CD4-positive, alpha-beta T cell treated with Interleukin-10 for 1 hour (primary cell): ENCODE data around the gene INO80D.
"Not testable (repeated sequence)": the region's sequence is repeated elsewhere in the genome, so short reads cannot be mapped to it uniquely, and the experiment has no call there.

Experiments used
- DNase-seq: peaks from one replicate; pipeline ENCODE4 v3.0.0-alpha.2; 2020

INO80D gene

GRCh38 chr2:206085742-206086445 lies at the start of gene INO80D:
Gene INO80D (minus strand): TSS chr2:206086174. CDS start chr2:206063016, 23,158 bp downstream.
- DNase-seq: peak; percentile 88

DNA sequence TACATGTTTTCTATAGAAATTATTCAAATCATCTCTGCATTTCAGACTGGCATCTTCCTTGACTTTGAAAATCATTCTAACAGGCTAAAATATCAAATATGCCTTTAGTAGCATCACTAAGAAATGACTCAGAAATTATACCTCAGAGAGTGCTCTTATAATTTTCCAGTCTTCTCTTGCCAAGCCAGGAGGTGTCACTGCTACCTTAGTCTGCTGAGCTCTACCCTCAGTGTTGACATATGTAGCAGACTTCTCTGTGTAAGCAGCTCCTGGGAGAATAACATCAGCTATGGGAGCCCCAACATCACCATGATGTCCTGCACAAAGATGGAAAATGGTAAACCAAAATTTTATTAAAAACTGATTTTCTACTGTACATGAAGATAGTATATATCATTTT lies 41.7 kb upstream of the INO80D start:
- DNase-seq: no peak

DNA sequence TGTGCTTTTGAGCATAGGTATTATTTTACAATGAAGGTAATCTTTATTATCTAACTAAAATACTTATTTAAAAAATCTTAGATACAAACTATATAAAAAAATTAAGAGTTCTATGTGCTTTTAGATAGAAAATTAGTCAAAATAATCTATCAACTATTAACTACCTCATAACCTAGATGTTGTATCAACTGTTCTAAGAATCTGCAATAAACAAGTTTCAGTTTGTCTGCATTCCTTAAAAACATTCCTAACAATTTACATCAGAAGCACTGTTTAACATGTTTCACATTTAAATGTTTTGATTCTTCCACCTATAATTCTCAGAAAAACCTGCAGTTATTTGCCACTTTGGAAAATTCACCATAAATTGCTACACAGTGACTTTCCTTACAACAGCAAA lies 39.9 kb upstream of the INO80D start:
- DNase-seq: no peak

DNA sequence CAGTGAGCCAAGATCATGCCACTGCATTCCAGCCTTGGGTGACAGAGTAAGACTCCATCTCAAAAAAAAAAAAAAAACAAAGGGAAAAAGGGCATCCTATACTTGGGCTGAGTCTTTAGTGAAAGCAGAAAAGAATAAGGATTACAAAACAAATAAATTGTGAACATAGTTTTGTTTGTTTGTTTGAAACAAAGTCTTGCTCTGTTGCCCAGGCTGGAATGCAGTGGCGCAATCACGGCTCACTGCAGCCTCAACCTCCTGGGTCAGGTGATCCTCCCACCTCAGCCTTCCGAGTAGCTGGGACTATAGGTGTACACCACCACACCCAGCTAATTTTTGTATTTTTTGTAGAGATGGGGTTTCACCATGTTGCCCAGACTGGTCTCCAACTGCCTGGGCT lies 36.6 kb upstream of the INO80D start:
- not testable (repeated sequence) for DNase-seq

DNA sequence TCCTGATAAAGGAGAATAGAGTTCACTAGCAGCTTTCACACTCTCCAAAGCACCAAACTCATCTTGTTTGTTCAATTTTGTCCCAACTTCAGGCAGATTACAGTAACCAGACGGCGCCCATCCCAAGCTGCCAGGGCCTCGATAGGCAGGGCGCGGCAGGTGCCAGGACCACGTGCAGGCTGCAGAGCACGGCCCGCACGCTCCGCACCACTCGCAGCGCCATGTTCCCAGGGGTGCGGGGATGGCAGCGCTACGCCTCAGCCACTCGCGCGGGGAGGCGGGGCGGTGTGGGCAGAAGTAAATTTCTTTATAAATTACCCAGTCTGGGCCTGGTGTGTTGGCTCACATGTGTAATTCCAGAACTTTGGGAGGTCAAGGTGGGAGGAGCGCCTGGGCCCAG lies 30.3 kb upstream of the INO80D start:
- DNase-seq: no peak

GRCh38 chr2:206115026-206115578 lies 29.1 kb upstream of the INO80D start:
- DNase-seq: no peak

DNA sequence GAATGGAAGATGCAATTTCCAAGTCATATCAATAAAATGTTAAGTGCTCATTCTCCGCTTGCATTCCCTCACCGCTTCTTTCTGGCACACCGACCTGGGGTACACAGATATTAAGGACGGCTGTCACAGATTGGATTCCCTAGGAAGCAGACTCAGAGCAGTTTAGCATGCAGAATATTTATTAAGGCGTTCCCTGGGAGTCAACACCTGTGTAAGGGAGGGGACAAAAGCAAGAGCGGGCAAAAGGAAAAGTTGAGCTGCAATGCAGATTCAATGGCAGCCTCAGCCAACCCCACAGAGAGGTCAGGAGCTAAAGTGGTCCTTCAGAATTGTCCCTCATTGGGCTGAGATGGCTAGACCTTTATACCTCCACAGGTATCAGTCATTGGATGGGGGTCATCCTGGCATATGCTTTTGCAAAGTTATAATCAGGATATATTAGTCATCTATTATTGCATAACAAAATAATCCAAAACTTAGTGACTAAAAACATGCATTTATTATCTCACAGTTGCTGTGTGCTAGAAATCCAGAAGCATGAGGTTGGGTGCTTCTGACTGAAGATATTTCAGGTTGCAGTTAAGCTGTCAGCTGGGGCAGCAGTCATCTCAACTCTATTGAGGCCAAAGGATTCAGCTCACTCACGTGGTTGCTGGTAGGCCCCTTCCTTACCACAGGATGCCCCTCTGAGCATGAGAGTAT lies 27.0 kb upstream of the INO80D start:
- no peak for DNase-seq

DNA sequence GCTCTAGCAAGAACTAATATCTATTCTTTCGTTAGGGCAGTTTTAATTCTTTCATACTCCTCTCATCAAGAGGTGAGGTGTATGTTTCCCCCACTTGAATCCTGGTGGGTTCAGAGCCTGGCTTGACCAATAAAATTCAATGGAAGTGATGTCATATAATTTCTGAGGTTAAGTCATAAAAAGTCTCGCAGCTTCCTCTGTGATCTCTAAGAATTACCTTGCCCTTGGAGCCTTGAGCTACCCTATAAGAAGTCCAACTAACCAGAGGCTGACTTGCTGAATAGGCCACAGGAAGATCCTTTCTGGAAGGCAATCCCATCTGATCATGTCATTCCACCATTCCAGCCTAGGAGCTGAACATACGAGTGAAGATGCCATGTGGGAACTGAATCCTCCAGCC lies 26.1 kb upstream of the INO80D start:
- DNase-seq: no peak

GRCh38 chr2:206108713-206109112 lies 22.7 kb upstream of the INO80D start:
- no peak for DNase-seq

DNA sequence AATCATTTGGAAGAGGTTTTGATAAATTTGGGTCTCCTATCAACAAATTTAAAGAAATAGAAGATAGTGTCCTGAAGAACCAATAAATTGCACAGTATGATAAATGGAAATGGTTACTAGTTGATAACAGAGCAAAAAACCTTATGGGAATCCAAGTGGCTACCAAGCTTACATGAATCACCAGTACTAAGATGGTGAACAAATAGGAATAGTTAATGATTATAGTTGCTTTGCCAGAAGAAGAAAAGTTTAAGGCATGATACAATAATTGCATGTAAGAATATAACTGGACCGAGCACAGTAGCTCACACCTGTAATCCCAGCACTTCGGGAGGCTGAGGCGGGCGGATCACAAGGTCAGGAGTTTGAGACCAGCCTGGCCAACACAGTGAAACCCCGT lies 19.6 kb upstream of the INO80D start:
- no peak for DNase-seq

DNA sequence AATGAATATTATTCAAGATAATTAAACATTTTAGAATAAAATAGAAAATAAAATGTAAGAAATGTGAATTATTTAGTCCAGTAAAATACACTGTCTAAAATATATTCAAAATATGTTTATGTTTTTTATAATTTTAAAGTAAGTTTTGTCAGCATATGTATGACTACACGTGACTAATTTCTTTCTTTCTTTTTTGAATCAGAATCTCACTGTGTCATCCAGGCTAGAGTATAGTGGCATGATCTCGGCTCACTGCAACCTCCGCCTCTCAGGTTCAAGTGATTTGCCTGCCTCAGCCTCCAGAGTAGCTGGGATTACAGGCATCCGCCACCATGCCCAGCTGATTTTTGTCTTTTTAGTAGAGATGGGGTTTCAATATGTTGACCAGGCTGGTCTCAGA lies 19.1 kb upstream of the INO80D start:
- DNase-seq: no peak

- not testable (repeated sequence) for DNase-seq
Measured at GRCh38 chr2:206098872-206099271, 12.9 kb upstream of the INO80D start.

GRCh38 chr2:206098471-206098870 lies 12.5 kb upstream of the INO80D start:
- no peak for DNase-seq

- DNase-seq: no peak
Measured at GRCh38 chr2:206096876-206097275, 10.9 kb upstream of the INO80D start.

DNA sequence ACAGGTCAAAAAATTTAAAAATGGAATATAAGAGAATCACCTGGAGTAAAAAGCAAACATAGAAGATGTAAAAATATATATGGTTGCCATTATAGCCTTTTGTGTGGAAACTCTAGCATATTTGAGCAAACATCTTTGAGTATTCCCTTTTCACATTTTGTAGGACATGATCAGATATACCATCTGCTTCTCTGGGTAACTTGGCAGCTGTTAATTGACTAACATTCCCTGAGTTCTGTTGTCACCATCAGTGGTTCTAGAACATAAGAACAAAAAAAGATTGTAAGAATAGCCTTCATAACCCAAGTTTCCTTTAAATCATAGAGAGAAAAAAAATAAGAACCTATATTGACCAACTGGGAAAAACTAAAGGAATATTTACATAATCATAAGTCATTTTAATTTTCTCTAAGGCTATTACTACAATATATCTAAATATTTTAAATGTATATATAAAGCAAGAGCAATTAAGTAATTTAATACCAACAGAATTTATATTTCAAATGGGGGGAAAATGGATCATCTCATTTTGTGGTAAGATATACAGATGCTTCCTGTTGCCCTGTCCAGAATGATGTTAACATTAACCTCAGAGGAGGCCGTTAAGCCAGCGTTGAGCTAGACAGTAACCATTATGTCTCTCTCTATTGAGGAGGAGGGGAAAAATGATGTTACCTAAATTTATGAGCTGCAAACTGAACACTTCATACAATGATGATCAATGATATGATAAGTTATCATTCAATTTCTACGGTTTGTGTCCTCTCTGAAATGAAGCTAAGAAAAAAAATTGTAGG lies 9.8 kb upstream of the INO80D start:
- DNase-seq: no peak

- DNase-seq: no peak
Measured at GRCh38 chr2:206092297-206092696, 6.3 kb upstream of the INO80D start.

DNA sequence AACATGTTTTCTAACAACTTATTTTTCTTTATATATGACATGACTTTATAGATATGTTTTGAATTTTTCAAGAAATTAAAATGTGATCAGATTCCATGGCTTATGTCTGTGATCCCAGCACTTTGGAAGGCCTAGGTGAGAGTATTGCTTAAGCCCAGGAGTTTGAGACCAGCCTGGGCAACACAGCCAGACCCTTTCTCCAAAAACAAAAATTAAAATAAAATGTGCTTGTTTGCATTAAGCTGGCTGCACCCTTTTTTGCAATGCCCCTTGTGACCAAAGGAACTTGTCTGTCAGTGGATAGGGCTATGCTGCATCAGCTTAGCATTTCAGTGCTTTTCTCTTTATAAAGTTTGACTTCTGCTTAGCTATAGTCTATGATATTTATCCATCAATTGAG lies 2.3 kb upstream of the INO80D start:
- DNase-seq: no peak

DNA sequence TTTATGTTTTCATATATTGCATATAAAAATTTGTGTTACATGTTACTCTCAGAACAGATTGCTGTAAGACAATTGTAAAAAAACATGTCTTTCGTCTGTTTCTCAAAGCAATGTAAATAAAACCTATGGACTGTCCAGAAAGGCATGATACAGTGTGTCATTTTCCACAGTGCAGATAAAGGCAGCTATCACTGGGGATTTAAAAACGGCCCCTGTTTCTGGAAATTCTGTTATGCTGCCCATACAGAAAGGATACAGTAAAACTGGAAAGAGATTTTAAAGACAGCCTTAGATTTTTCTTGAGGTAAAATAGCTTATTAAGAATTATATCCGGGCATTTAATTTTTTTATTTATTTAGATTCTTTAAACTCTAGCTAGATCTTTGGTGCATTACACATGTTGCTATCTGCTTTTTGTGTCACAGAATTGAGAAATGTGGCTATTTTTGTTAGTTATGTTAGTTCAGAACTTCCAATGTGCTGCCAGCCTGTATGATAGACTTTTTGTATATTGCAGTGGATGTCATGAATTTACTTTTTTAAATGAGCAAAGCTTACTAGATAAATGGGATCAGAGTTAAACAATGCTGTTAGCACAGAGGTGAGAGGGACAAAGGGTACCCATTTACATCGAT lies 859 bp upstream of the INO80D start:
- DNase-seq: no peak

DNA sequence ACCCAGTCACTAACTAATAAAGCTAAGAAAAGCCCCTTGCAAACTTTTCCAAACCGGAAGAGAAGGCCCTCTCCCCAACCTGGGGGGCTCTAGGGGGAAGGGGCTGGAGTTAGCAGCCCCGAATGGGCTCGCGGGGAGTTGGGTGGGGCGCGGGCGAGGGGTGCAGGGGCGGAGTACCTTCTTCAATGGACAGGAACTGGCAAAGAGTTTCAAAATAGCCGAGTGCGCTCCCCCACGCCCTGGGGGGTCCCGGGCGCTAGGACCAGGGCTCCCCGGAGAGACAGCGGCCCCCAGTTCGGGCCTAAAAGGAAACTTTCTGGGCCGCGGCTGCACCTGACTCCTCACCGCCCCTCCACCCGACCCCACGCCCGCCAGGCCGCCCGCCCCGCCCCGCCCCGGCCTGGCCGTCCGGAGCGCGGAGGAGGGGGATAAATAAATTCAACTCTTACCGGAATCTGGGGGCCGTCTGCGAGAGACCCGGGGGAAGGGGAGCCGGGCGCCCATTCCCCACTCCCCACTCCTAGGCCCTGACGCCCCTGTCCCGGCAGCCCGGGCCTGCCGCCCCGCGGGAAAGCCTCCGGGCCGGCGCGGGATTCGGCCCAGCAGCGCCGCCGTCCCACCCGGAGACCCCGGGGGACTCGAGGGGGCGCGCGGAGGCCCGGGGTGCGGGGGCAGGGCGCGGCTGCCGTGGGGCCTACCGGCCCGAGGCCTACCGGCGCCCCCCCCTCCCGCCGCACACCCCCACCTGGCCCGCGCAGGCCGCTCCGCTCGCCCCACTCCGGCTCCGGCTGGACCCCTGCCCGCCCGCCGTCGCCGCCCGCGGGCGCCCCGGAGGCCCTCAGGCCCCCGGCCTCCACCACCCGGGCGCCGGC lies 868 bp downstream of the INO80D start:
- peak; percentile 63 for DNase-seq

GRCh38 chr2:206084439-206084869 lies 1.5 kb downstream of the INO80D start:
- peak; percentile 21 for DNase-seq

DNA sequence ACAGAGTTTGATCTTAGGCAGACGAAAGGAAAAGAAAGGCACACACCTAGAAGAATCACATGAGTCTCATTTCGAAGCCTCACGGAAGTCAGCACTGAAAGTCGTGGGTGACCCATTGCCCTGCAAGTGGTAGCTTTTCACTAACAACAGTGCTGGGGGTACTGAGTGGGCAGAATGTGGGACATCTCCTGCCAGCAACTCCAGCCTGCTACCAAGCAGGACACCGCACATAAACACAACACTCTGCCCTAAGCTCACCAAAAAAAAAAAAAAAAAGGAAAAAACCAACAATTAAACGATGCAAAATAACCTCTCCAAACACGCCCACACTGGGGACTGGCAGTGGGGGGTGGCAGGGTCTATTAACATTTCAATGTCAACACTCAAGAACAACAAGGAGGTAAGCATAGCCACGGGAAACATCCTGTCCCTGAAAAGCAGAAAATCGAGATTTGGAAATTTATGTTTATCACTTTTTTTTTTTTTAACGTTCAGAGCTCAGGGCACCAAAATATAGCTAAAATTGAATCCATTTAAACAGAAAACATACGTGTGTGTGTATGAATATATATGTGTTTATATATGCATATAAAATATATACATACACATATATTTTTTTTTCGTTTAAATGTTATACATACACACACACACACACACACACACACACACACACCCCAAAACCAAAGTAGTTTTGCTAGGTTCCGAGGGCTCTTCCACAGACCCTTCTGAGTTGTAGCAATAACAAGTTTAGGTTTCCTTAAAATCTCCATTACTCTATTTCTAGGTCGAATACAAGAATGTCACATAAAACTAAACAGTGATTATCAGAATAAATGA lies 2.2 kb downstream of the INO80D start:
- peak; percentile 35 for DNase-seq
